ENCODE measurements around the gene VILL. TPM values are rescaled to one million over a fixed set of nuclear protein-coding genes. Genes with fewer than 3 reads are reported as not detected.

Gene VILL
- total and polyA plus RNA-seq, 2 donors (not counting 3 experiments of a cell fraction or from before 2014, with no cell fraction given), result 9.0 to 10.0 TPM

DNA sequence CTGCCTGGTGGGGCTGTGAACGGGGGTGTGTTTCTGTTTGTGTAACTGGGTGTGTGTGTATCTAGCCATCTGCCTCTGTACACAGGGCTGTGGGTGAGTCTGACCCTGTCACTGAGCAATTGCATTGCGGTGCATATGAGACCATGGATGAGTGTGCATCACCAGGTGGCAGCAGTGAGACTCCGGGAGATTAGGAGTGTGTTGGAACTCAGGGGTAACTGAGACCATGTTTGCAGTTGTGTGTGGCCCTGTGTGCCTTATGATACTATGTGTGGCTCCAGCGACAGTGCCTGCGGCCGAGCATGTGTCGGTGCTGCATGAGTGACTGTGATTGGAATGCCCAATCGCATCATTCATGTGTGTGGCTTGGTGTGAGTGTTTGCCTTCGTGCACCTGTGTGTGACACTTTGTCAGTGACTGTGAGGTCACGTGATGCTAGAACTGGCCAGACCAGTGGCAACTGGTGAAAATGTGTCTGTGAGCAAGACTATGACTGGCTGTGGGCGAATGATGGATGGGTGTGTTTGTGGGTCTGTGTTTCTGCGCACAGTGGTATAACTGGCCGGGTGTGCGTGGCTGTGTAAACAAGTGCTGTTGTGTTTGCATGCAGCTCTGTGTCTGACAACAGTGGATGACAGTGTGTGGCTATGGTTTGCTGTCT is 14.0 kb downstream of the VILL start:
- DNase-seq (ENCODE audit: low read depth, low spot score) (peak; percentile 50), FAIRE-seq (peak; percentile 49)
- ChIA-PET POLR2A (no interaction called here), CTCF (interaction anchor here (0.9 to 3.6 kb wide), 9 partner anchors 8 to 150 kb away, joined by 3 to 34 read pairs (median 5); partner anchors contain the start of gene PLCD1)
- Histone ChIP-seq H3K4me3 (replicated peaks in 1 of 3; ENCODE audit: insufficient read depth in 1 of 3, low read depth in 1 of 3, low read length in 3 of 3) (no peak overlapping the region), H3K9ac (replicated peaks; ENCODE audit: extremely low read depth, insufficient read depth, low read length) (no peak overlapping the region), H3K36me3 (ENCODE audit: control insufficient read depth in 2 of 2, extremely low read depth in 1 of 2, insufficient read depth in 2 of 2, low read length in 2 of 2) (peaks cover 0 to 14% of the 10 kb centered on the region in 2 experiments), H3K9me1 (replicated peaks; ENCODE audit: control insufficient read depth, extremely low read depth, insufficient read depth, low read length) (no peaks in the 10 kb centered on the region), H3K4me1 (ENCODE audit: control insufficient read depth, extremely low read depth, insufficient read depth, low read length) (no peaks in the 10 kb centered on the region), H2AFZ (ENCODE audit: low read depth, low read length) (no peak overlapping the region), H3K79me2 (ENCODE audit: control insufficient read depth, insufficient read depth, low read length) (no peaks in the 10 kb centered on the region), H3K4me2 (ENCODE audit: insufficient read depth, low read length) (no peak overlapping the region), H3K27me3 (ENCODE audit: control insufficient read depth in 2 of 2, insufficient read depth in 2 of 2, low read length in 2 of 2) (no peaks in the 10 kb centered on the region), H3K9me3 (replicated peaks; ENCODE audit: control insufficient read depth, insufficient read depth, low read length) (no peaks in the 10 kb centered on the region), H3K27ac (ENCODE audit: insufficient read depth, low read depth, low read length) (no peak overlapping the region), H4K20me1 (replicated peaks; ENCODE audit: control insufficient read depth, extremely low read depth, insufficient read depth, low read length) (no peaks in the 10 kb centered on the region)
- dilution Hi-C loops (cut with MboI; ENCODE audit: extremely low pct_ligation_motif_present, low sequenced_read_pairs), result no loop called here
- intact Hi-C loops (cut with micrococcal nuclease), result no loop called here
- no TSS peak for BruUV-seq (replicated peaks)
- TF ChIP-seq GATA2 (IDR thresholded peaks at IDR 0.05; ENCODE audit: insufficient read depth, insufficient read length, low read depth, low read length), result no peak
- TF ChIP-seq POLR2AphosphoS5 (IDR thresholded peaks at IDR 0.05; ENCODE audit: insufficient read depth, low read depth, low read length), result no peak
- TF ChIP-seq, protein P1, sequence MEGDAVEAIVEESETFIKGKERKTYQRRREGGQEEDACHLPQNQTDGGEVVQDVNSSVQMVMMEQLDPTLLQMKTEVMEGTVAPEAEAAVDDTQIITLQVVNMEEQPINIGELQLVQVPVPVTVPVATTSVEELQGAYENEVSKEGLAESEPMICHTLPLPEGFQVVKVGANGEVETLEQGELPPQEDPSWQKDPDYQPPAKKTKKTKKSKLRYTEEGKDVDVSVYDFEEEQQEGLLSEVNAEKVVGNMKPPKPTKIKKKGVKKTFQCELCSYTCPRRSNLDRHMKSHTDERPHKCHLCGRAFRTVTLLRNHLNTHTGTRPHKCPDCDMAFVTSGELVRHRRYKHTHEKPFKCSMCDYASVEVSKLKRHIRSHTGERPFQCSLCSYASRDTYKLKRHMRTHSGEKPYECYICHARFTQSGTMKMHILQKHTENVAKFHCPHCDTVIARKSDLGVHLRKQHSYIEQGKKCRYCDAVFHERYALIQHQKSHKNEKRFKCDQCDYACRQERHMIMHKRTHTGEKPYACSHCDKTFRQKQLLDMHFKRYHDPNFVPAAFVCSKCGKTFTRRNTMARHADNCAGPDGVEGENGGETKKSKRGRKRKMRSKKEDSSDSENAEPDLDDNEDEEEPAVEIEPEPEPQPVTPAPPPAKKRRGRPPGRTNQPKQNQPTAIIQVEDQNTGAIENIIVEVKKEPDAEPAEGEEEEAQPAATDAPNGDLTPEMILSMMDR (IDR thresholded peaks at IDR 0.05; ENCODE audit: extremely low read depth in 1 of 2, insufficient read depth in 1 of 2, low read depth in 1 of 2, low read length in 2 of 2), result peak; percentile 50 to 72
